ENCODE data around the gene PAN2. TPM values are rescaled to one million over a fixed set of nuclear protein-coding genes. Genes with fewer than 3 reads are reported as not detected.

The PAN2 gene
- total RNA-seq, 1 experiment from 2014 or later: 71.9 TPM

GRCh38 chr12:56304872-56305590 lies 28.8 kb downstream of the PAN2 start:
- intact Hi-C loops (cut with micrococcal nuclease; ENCODE audit: unreplicated experiment): no loop called here
- H3K27ac ChIP-seq (ENCODE audit: low read length): no peak overlapping the region
- in situ Hi-C loops (cut with HindIII; ENCODE audit: low pct_unique_long_range_greater_than_20kb, low sequenced_read_pairs): no loop called here
- no peak for DNase-seq (ENCODE audit: low read depth, low spot score)
- no peak for TF ChIP-seq TCF7L2 (IDR thresholded peaks at IDR 0.05; ENCODE audit: low read depth, low read length)
- no peak for TF ChIP-seq SIN3A (IDR thresholded peaks at IDR 0.05; ENCODE audit: borderline replicate concordance, insufficient read depth, low read depth, low read length)
- TF ChIP-seq REST (IDR thresholded peaks at IDR 0.05; ENCODE audit: insufficient read depth in 1 of 2, low read depth in 2 of 2, low read length in 1 of 2): no peak
- TF ChIP-seq CTCF (IDR thresholded peaks at IDR 0.05): no peak
- no peak for TF ChIP-seq POLR2AphosphoS5 (IDR thresholded peaks at IDR 0.05; ENCODE audit: low read depth, low read length)
- H3K4me1 ChIP-seq (ENCODE audit: control insufficient read depth, insufficient read depth, low read length): peaks cover 7% of the 10 kb centered on the region
- no peak overlapping the region for H3K4me3 ChIP-seq (ENCODE audit: low read depth in 2 of 2, low read length in 2 of 2)
- no peaks in the 10 kb centered on the region; the same call in 1 of the 2 replicates for H3K36me3 ChIP-seq (ENCODE audit: control insufficient read depth, insufficient read depth, low read length)
- no peaks in the 10 kb centered on the region for H3K9me3 ChIP-seq (ENCODE audit: control insufficient read depth, insufficient read depth, low read depth, low read length)
- no peaks in the 10 kb centered on the region for H3K27me3 ChIP-seq (ENCODE audit: control insufficient read depth, insufficient read depth, low read length)
- no TSS peak for BruUV-seq (replicated peaks)
- no peak for ATAC-seq
- ChIA-PET POLR2A (no interaction called here), CTCF (no interaction called here)

GRCh38 chr12:56304276-56304675 lies 29.5 kb downstream of the PAN2 start:
- H3K4me1 ChIP-seq (ENCODE audit: control insufficient read depth, insufficient read depth, low read length): peaks cover 7% of the 10 kb centered on the region
- ChIA-PET POLR2A (no interaction called here), CTCF (no interaction called here)
- intact Hi-C loops (cut with micrococcal nuclease; ENCODE audit: unreplicated experiment): no loop called here
- no peaks in the 10 kb centered on the region for H3K27me3 ChIP-seq (ENCODE audit: control insufficient read depth, insufficient read depth, low read length)
- no peak for DNase-seq (ENCODE audit: low read depth, low spot score)
- no peak overlapping the region for H3K4me3 ChIP-seq (ENCODE audit: low read depth in 2 of 2, low read length in 2 of 2)
- no TSS peak for BruUV-seq (replicated peaks)
- TF ChIP-seq TCF7L2 (IDR thresholded peaks at IDR 0.05; ENCODE audit: low read depth, low read length) (no peak), REST (IDR thresholded peaks at IDR 0.05; ENCODE audit: insufficient read depth in 1 of 2, low read depth in 2 of 2, low read length in 1 of 2) (no peak), SIN3A (IDR thresholded peaks at IDR 0.05; ENCODE audit: borderline replicate concordance, insufficient read depth, low read depth, low read length) (no peak), POLR2AphosphoS5 (IDR thresholded peaks at IDR 0.05; ENCODE audit: low read depth, low read length) (no peak), CTCF (IDR thresholded peaks at IDR 0.05) (no peak)
- in situ Hi-C loops (cut with HindIII; ENCODE audit: low pct_unique_long_range_greater_than_20kb, low sequenced_read_pairs): no loop called here
- no peak for ATAC-seq
- peaks cover 4% of the 10 kb centered on the region; the same call in 1 of the 2 replicates for H3K36me3 ChIP-seq (ENCODE audit: control insufficient read depth, insufficient read depth, low read length)
- no peaks in the 10 kb centered on the region for H3K9me3 ChIP-seq (ENCODE audit: control insufficient read depth, insufficient read depth, low read depth, low read length)
- no peak overlapping the region for H3K27ac ChIP-seq (ENCODE audit: low read length)
